SH-SY5Y (cell line): ENCODE results near the gene CCDC88B.

Experiments used
- GATA2 ChIP-seq: IDR thresholded peaks from 2 replicates; pipeline ENCODE4 v1.6.1; 2011; ENCODE audit warnings: mild to moderate bottlenecking, low read depth, low read length
- GATA3 ChIP-seq: IDR thresholded peaks from 2 replicates; pipeline ENCODE4 v1.6.1; 2011; ENCODE audit warnings: low read depth, mild to moderate bottlenecking, low read length, moderate library complexity

DNA sequence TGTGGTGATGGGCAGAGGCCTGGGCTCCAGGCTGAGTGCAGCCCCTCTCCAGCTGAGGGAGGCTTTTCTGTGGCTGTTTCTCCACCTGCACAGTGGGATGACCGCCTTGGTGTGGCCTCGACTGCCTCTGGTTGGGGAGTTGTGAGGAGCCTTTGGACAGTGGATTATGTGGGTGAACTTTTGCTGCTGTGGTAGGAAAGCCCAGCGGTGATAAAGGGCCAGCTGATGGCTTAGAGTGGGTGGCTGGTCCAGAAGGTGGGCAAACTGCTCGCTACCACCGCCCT is 36.0 kb upstream of the CCDC88B start:
- TF ChIP-seq GATA3 = no peak
- no peak for TF ChIP-seq GATA2
